Endodermal cell (in vitro differentiated cells): ENCODE results near the gene TAAR6. TPM values are rescaled to one million over a fixed set of nuclear protein-coding genes. Genes with fewer than 3 reads are reported as not detected.

Experiments
- DNase-seq: peaks from one replicate; pipeline ENCODE4 v3.0.0-alpha.2; 2017
- H3K27ac ChIP-seq: 2 replicates; pipeline ENCODE4 v1.5.1; 2013; ENCODE audit warnings: mild to moderate bottlenecking, low read depth, low read length, moderate library complexity
- H3K27me3 ChIP-seq: 2 replicates; pipeline ENCODE4 v1.6.1; 2013; ENCODE audit warnings: mild to moderate bottlenecking, low read length, moderate library complexity; ENCODE audit not compliant: insufficient read depth, control insufficient read depth, poor library complexity, severe bottlenecking
- H3K36me3 ChIP-seq: 2 replicates; pipeline ENCODE4 v1.7.0; 2013; ENCODE audit warnings: mild to moderate bottlenecking, low read length, moderate library complexity; ENCODE audit not compliant: control insufficient read depth, insufficient read depth
- H3K4me1 ChIP-seq: one replicate; pipeline ENCODE4 v1.7.0; 2013; ENCODE audit warnings: low read length; ENCODE audit not compliant: control insufficient read depth, insufficient read depth
- H3K4me3 ChIP-seq: 2 replicates; pipeline ENCODE4 v1.5.1; 2013; ENCODE audit warnings: mild to moderate bottlenecking, low read length, moderate library complexity
- H3K9ac ChIP-seq: 2 replicates; pipeline ENCODE4 v1.6.1; 2013; ENCODE audit warnings: mild to moderate bottlenecking, low read length, moderate library complexity; ENCODE audit not compliant: poor library complexity, severe bottlenecking; ENCODE audit errors: extremely low read depth
- H3K9me3 ChIP-seq: 2 replicates; pipeline ENCODE4 v1.6.1; 2013; ENCODE audit warnings: mild to moderate bottlenecking, low read length, moderate library complexity; ENCODE audit not compliant: control insufficient read depth
- H3K27ac Mint-ChIP-seq: 2 replicates; pipeline ENCODE4 v1.8.0; 2020; ENCODE audit warnings: mixed read lengths
- H3K27me3 Mint-ChIP-seq: 2 replicates; pipeline ENCODE4 v1.8.0; 2021; ENCODE audit warnings: mild to moderate bottlenecking, mixed read lengths; ENCODE audit not compliant: insufficient read depth
- H3K36me3 Mint-ChIP-seq: 2 replicates; pipeline ENCODE4 v1.8.0; 2020; ENCODE audit warnings: low read depth, mixed read lengths
- H3K4me1 Mint-ChIP-seq: 2 replicates; pipeline ENCODE4 v1.8.0; 2020; ENCODE audit warnings: mixed read lengths
- H3K4me3 Mint-ChIP-seq: 2 replicates; pipeline ENCODE4 v1.8.0; 2020; ENCODE audit warnings: mild to moderate bottlenecking, moderate library complexity, mixed read lengths
- H3K9me3 Mint-ChIP-seq: 2 replicates; pipeline ENCODE4 v1.8.0; 2020; ENCODE audit warnings: mild to moderate bottlenecking, mixed read lengths
- WGBS, 2 experiments: methylation state at CpG; one replicate each; pipeline versions ENCODE4 v1.1.5 to v1.1.7; 2013; ENCODE audit warnings: missing lambda C conversion rate in 2 of 2, mixed read lengths in 1 of 2; ENCODE audit not compliant: insufficient coverage in 1 of 2, insufficient read length in 1 of 2; 5-methylcytosine and 5-hydroxymethylcytosine counted together
- total RNA-seq, 2 donors: library from RNA; stranded (reverse); fragmentation: NEBNext Ultra II Directional in 1 of 2; extraction: Animal tissue kit (Norgen Biotek cat#: 25700) in 1 of 2; gene quantifications; 2 replicates in 1 of 2; 3 replicates in 1 of 2; pipeline ENCODE4 v1.2.1, GENCODE V29; 2021
- TF ChIP-seq, protein P1 (sequence below): fragments of 200-600 bp; sonication (generic); conservative IDR thresholded peaks from 2 replicates; pipeline ENCODE4 v1.5.0; 2021; ENCODE audit warnings: antibody characterized with exemption, mild to moderate bottlenecking

The TAAR6 gene
- total RNA-seq, 2 donors from 2014 or later: not detected

DNA sequence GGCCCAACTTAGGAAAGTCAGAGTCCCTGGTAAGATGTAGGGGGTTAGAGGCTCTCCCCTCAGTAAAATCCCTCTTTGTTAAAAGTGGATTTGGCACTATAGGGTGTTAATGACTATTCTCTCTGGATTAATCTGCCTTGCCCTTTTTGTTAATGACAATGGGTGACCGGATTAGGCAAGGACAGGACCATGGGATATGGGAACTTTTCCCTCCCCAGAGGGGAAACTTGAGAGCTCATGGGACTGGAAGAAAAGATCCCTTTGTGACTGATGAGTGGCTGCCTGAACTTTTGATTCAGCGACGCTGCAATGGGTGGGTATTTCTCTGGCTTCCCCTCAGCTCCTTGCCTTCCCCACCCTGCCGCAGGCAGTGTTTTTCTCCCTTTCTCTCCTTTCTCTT lies 44.3 kb upstream of the TAAR6 start:
- Mint-ChIP-seq H3K9me3 (peaks cover 9% of the 10 kb centered on the region), H3K4me1 (peaks cover 22% of the 10 kb centered on the region), H3K27ac (no peak overlapping the region), H3K27me3 (peaks cover 31% of the 10 kb centered on the region), H3K4me3 (no peak overlapping the region), H3K36me3 (no peaks in the 10 kb centered on the region)
- peaks cover 4% of the 10 kb centered on the region for H3K4me1 ChIP-seq
- no peaks in the 10 kb centered on the region for H3K36me3 ChIP-seq
- DNase-seq: peak; percentile 53
- peaks cover 8% of the 10 kb centered on the region for H3K9me3 ChIP-seq
- TF ChIP-seq, protein P1, sequence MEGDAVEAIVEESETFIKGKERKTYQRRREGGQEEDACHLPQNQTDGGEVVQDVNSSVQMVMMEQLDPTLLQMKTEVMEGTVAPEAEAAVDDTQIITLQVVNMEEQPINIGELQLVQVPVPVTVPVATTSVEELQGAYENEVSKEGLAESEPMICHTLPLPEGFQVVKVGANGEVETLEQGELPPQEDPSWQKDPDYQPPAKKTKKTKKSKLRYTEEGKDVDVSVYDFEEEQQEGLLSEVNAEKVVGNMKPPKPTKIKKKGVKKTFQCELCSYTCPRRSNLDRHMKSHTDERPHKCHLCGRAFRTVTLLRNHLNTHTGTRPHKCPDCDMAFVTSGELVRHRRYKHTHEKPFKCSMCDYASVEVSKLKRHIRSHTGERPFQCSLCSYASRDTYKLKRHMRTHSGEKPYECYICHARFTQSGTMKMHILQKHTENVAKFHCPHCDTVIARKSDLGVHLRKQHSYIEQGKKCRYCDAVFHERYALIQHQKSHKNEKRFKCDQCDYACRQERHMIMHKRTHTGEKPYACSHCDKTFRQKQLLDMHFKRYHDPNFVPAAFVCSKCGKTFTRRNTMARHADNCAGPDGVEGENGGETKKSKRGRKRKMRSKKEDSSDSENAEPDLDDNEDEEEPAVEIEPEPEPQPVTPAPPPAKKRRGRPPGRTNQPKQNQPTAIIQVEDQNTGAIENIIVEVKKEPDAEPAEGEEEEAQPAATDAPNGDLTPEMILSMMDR: no peak
- H3K27ac ChIP-seq: no peak overlapping the region
- WGBS, 2 experiments: 61 to 69% methylated on average over 2 to 4 of the region's 4 CpGs
- H3K9ac ChIP-seq: no peak overlapping the region
- H3K4me3 ChIP-seq: no peak overlapping the region
- peaks cover 36% of the 10 kb centered on the region for H3K27me3 ChIP-seq

DNA sequence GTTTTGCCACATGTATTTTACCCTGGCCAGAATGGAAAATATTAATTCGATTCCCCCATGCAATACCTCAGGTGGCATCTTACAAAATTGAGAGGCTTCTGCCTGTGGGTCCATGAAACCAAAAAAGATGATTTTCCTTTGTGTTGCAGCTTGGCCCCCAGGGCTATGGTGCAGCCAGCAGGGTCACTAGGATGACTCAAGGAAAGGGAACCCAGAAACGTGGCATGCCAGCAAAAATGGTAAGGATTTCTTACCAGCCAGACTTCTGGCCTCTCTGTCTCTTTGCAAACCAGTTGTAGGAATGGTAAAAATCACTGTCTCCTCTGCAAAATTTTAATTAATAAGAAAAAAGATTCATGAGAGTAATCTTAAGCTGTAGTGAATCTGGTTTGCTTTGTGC lies 43.7 kb upstream of the TAAR6 start:
- Histone ChIP-seq H3K27ac (no peak overlapping the region), H3K9me3 (peaks cover 8% of the 10 kb centered on the region), H3K4me1 (peaks cover 4% of the 10 kb centered on the region), H3K27me3 (peaks cover 36% of the 10 kb centered on the region), H3K9ac (no peak overlapping the region), H3K36me3 (no peaks in the 10 kb centered on the region), H3K4me3 (no peak overlapping the region)
- Mint-ChIP-seq H3K36me3 (no peaks in the 10 kb centered on the region), H3K27ac (no peak overlapping the region), H3K9me3 (peaks cover 9% of the 10 kb centered on the region), H3K4me1 (peaks cover 22% of the 10 kb centered on the region), H3K27me3 (peaks cover 31% of the 10 kb centered on the region), H3K4me3 (no peak overlapping the region)
- 60 to 68% methylated on average over 2 of the region's 2 CpGs for WGBS, 2 experiments
- TF ChIP-seq, protein P1: no peak
- DNase-seq: no peak

DNA sequence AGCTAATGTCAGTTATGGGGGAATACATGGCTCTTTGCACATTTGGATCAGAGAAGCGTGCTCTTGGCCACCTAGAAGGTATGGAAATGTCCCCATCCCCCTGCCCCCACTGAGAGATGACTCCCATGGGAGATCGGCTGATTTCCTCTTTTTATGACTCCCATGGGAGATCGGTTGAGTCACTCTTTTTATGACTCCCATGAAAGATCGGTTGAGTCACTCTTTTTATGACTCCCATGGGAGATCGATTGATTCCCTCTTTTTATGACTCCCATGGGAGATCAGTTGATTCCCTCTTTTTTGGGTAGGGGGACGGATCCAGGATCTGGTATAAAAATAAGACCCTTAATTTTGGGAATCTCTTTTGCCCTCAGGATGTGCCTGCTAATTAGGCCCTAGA lies 42.3 kb upstream of the TAAR6 start:
- peaks cover 9% of the 10 kb centered on the region for H3K9me3 Mint-ChIP-seq
- no peak overlapping the region for H3K27ac ChIP-seq
- H3K27me3 Mint-ChIP-seq: peaks cover 31% of the 10 kb centered on the region
- H3K27ac Mint-ChIP-seq: no peak overlapping the region
- peaks cover 36% of the 10 kb centered on the region for H3K27me3 ChIP-seq
- no peaks in the 10 kb centered on the region for H3K36me3 Mint-ChIP-seq
- no peak for DNase-seq
- peaks cover 8% of the 10 kb centered on the region for H3K9me3 ChIP-seq
- H3K36me3 ChIP-seq: no peaks in the 10 kb centered on the region
- WGBS, 2 experiments: 95 to 96% methylated on average over 4 to 6 of the region's 6 CpGs
- no peak overlapping the region for H3K4me3 ChIP-seq
- TF ChIP-seq, protein P1: no peak
- peaks cover 22% of the 10 kb centered on the region for H3K4me1 Mint-ChIP-seq
- peaks cover 4% of the 10 kb centered on the region for H3K4me1 ChIP-seq
- H3K4me3 Mint-ChIP-seq: no peak overlapping the region
- no peak overlapping the region for H3K9ac ChIP-seq
